Activated CD8-positive, alpha-beta memory T cell treated with anti-CD3 and anti-CD28 coated beads, Interleukin-2, amount 50 U/mL, for 48 hours (primary cell): Measurements from ENCODE around the gene TRMT2A.
A peak's percentile ranks its signal among the peaks of the same experiment; 100 is the strongest.
"Not testable (repeated sequence)": the region's sequence is repeated elsewhere in the genome, so short reads cannot be mapped to it uniquely, and the experiment has no call there.

Experiments used
- DNase-seq: peaks from one replicate; pipeline ENCODE4 v3.0.0-alpha.2; 2020

The TRMT2A gene, protein sequence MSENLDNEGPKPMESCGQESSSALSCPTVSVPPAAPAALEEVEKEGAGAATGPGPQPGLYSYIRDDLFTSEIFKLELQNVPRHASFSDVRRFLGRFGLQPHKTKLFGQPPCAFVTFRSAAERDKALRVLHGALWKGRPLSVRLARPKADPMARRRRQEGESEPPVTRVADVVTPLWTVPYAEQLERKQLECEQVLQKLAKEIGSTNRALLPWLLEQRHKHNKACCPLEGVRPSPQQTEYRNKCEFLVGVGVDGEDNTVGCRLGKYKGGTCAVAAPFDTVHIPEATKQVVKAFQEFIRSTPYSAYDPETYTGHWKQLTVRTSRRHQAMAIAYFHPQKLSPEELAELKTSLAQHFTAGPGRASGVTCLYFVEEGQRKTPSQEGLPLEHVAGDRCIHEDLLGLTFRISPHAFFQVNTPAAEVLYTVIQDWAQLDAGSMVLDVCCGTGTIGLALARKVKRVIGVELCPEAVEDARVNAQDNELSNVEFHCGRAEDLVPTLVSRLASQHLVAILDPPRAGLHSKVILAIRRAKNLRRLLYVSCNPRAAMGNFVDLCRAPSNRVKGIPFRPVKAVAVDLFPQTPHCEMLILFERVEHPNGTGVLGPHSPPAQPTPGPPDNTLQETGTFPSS

DNA sequence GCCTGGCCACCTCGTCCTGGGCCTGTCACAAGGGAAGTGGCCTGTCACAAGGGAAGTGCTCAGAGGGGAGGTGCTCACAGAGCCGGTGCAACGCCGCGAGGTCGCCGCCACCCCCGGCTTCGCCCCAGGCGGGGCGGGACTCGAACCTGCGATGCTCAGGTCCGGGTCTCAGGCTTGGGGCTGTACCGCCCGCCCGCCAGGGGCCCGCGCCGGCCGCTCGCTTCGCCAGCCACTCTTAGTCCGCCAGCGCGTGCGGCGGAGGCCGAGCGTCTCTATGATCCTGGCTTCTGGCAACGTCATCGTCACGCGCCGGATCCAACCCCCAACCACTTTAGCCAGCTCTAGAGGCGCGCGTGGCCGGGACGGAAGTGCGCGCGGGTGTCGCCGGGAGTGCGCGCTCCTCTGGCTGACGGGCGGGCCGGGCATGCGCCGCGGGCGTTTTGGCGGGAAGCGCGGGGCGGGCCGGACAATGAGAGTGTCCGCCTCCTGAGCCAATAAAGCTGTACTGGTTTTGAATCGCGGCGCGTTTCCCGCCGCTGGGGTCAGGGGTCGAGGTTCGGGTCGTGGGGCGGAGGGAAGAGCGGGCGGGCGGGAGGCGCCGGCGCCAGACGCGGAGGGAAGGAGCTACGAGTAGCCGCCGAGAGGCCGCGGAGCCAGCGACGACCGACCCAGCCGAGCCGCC, at the start of gene TRMT2A:
TSS of gene TRMT2A (minus strand) at position 276 of the 682 bp plus-strand sequence. CDS start 320 bp downstream, outside the sequence.
- peak; percentile 98 for DNase-seq

DNA sequence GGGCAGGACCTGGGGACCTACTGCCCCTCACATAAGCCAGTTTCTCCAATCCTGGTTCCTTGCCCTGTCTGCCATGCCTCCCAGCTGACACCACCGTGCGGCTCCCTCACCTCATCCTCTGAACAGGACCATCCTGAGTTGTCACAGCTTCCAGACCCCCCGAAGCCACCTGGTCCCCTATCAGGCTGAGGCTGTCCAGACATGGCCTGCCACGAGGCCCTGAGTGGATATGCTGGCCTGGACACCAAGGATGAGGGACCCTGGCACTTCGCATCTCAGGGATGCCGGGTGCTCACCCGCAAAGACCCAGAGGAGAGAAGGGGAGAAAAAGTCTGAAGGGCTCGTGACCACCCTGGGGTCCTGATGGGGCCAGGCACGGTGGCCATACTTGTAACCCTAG, 49.7 kb upstream of the TRMT2A start:
- no peak for DNase-seq

DNA sequence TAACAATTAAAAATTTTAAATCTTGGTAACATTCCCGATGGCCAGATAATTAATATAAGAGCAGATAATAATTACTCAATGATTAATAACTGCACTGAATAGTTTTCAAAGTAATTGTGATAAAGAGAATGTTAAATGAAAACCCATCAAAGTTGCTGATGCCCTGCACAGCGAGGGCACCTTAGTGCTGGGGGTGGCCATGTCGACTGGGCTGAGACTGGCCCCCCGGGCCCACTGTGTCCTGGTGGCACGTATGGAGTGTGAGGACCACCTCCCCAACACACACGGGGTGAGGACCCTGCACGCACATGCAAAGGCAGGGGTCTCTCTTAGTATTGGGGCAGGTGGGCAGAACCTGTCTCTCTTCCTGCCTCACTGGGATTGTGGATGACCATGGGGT, 48.9 kb upstream of the TRMT2A start:
- no peak for DNase-seq

DNA sequence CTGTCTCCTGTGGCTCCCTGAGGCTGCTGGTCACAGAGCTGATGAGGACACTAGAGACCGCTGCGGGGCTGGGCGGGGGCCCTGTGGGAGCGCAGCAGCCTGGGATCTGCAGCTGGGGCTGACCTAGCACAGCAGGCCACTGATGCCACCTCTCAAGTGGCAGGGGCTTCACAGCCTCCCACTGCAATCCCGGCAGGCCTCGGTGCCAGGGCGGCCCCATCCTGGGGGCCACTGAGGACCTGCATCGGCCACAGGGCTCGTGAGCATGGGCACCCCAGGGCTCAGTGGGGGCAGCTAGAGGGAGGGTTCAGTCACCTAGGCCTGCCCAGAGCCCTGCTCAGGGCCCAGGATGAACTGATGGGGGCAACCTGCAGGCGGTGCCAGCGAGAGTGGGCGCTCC, 48.4 kb upstream of the TRMT2A start:
- DNase-seq = no peak

DNA sequence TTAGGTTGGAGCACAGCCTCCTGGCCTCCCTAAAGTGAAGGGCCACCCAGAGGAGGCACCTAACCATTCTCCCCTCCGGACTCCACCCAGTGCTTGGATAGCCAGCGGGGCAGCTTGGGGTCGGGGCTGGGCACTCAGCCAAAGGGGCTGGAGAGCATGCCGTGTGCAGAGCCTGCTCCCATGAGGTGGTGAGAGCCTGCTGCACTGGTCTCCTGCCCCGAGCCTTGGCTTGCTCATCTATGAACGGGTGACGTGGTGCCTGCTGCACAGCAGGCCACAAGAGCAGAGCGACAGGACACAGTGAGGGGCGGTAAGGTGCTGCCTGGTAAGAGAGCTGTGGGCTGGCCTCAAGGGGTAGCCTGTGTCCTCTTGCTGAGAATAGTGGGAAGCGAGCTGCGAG, 47.8 kb upstream of the TRMT2A start:
- no peak for DNase-seq

DNA sequence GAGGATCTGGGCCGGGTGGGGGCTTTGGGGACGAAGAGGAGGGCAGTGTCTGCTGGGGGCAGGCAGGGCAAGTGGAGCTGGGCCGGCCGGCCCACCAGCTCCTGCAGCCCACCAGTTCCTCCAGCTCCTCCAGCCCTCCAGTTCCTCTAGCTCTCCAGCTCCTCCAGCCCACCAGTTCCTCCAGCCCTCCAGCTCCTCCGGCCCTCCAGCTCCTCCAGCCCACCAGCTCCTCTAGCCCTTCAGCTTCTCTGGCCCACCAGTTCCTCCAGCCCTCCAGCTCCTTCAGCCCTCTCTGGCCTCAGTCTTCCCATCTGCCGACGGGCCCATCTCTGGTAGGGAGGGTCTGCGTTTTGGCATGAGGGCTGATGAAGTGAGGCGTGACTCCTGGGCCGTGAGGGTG, 43.0 kb upstream of the TRMT2A start:
- no peak for DNase-seq

DNA sequence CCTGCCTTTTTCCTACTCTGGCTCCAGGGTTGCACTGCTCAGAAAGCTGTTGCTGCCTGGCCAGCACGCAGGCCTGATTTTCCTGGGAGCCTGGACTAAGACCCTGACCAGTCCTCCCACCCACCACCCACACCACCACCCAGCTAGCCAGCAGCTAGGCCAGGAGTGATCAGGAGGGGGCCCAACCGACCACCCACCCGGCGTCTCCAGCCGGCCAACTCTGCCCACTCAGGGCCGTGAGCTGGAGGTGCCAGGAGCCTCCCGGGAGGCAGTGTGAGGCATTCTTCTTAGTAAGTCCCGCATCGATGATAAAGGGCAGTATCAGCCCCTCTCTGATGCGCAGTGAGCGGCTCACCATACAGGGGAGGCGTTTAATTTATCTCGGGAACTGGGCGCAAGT, 42.5 kb upstream of the TRMT2A start:
- DNase-seq = not testable (repeated sequence)

DNA sequence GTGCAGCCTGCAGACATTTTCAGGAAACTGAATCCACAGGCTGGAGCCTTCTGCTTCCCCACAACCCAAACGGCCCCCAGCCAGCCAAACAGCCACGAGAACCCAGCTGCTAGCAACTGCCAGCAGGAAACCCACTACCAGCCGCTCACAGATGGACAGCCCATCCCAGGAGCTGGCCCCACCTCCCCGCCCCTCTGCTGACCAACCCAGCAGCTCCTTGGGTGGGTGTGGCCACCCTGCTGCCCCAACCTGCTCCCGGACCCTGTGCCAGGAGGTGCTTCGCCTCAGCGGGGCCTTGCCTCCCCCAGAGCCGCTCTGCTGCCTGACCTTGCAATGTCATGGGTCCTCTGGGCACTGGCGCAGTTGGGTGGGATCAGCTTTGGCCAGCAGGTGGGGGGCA, 42.0 kb upstream of the TRMT2A start:
- DNase-seq = no peak

DNA sequence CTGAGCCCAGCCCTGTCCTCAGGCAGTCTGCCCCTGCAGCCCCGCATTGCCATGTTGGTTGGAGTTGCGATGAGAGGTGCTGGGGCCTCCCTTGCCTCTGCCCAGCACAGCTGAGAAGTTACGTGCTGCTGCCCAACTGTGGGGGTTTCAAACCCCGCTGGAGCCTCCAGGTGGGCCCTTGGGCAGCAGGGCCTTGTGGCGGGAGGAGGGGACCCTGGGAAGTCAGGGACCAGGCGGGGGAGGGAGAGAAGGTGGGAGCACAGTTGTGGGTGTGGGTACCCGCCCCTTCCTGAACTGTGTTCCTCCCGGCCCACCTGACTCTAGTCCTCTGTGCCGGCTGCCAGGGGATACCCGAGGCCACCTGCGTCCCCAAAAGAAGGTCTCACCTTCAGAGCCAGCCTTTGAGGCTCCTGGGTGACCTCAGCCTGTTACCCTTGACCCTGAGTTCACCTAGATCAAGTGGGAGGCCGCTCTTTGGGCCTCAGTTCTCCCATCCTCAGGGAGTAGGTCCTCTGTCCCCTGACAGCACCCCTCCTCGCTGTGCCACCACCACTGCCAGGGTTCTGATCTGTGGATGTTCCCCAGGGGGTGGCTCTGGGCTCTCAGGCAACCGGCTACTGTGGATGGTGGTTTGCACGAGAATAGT, 41.5 kb upstream of the TRMT2A start:
- no peak for DNase-seq

DNA sequence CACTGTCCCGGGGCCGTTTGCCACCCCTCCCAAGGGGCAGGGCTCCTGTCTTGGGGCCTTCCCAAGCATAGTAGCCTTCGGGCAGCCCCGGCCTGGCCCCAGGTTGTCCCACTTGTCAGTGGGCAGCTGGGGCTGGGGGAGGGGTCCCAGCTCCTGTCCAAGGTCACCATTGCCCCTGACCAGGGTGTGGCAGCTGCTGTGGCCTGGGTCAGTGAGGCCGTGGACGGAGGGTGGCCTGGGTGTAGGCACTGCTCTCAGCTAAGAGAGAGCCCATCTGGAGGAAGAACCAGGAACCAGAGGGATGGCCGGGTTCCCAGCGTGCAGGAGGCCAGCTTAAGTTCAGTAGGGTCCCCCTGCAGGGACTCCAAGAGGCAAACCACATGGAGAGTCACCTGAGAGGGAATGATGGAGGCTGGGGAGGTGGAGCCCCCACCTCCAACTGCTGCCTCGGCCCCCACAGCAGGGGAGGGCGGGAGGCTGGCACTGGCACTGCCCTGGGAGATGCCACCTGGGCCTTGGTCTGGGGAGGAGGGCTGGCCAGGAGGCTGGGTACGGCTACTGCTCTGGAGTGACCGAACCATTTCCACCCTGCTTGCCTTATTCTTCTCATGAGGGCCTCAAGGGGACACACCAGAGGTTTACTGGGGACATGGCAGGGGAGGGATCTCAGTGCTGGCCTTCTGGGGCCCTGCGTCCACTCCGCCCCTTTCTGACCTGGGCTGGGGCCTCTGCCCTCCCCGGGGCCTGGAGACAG, 40.6 kb upstream of the TRMT2A start:
- DNase-seq = no peak

DNA sequence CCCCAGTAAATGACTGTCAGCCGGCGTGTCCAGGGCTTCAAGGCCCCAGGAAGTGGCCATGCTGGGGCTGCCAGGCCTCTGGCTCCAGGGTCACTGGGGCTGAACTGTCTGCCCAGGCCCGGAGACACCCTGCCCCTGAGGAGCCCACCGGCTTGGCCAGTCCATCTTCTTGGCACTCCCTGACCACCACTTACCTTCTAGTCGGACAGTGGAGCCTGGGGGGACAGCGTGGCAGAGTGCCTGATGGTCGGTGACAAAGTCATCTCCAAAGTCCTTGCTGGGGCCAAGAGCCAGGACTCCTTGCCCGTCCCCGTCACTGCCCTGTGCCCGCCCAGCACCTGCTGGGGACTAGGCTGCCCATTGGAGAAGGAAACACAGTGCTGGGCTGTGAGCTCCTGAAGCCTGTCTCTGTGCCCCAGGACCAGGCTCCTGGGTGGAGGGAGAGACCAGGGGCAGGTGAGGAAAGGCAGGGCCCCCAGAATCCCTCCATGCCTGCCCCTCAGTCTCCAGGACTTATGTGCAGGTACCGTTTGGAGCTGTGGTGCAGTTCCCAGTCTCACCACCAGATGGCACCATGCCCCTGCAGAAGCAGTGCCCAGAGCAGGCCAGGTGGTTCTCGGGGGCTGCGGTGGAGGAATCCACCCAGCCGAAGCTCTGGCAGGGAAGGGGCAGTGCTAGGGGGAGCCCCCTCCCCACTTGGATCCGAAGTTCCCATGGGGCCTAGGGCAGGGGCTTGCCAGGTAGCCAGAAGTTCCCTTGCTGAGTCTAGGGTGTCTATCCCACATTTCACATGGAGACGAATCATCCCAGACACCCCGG, 39.8 kb upstream of the TRMT2A start:
- peak; percentile 100 for DNase-seq

DNA sequence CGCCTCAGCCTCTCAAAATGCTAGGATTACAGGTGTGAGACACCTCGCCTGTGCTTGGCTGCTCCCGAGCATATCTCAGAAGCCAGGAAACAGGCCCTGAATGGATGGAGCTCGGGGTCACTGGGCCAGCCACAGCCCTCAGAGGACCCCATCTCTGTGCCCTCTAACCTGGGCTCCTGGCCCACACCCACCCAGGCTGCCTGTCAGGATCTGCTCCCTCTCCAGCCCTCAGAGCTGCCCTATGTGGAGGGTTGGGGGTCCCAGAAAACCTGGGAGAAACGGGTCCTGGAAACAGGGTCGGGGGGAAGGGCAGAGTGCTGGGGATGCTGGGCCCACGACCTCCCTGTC, 39.0 kb upstream of the TRMT2A start:
- DNase-seq = no peak

DNA sequence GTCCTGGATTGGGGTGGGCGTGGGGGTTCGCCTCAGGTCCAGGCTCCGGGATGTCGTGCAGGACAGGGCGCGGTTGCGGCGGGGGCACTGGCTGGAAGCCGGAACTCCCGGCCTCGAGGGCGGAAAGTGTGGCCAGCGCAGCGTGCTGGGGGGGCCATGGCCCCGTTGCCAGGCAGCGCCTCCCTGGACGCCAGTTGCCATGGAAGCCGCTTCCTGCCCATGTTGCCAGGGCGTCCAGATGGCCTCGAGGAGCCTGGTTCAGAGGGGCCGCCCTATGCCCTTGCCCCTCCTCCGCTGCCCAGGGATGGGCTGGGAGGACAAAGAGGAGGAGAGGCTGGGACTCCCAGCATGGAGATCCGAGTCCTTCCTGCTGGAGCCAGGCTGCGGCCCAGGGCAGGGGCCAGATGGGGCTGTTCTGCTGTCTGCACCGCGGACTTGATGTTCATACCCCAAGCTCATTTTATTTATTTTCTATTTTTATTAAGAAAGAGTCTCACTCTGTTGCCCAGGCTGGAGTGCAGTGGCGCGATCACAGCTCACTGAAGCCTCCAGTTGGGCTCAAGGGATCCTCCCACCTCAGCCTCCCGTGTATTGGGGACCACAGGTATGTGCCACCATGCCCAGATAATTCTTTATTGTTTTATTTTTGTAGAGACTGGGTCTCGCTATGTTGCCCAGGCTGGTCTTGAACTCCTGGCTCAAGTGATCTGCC, 38.5 kb upstream of the TRMT2A start:
- DNase-seq = no peak

DNA sequence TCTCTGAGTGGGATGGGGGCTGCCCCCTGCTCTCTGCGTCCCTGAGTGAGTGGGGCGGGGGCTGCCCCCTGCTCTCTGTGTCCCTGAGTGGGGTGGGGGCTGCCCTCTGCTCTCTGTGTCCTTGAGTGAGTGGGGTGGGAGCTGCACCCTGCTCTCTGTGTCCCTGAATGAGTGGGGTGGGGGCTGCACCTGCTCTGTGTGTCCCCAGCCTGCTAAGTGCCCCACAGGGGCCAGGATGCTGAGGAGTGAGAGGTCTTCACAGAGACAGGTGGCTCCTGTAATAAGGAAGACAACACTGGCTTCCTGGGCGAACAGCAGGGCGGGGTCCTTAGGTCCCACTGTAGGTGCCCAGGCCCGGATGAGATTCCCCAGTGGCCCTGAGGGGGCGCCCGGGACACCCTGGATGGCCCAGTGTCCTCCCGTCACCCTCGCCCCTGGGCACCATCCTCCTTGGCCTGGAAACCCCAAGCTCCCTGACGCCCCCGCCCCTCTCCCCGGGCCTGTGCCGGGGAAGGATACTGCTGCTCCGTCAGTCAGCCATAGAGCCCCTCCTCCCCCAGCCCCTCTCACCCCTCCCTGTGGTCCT, 37.7 kb upstream of the TRMT2A start:
- DNase-seq = no peak

DNA sequence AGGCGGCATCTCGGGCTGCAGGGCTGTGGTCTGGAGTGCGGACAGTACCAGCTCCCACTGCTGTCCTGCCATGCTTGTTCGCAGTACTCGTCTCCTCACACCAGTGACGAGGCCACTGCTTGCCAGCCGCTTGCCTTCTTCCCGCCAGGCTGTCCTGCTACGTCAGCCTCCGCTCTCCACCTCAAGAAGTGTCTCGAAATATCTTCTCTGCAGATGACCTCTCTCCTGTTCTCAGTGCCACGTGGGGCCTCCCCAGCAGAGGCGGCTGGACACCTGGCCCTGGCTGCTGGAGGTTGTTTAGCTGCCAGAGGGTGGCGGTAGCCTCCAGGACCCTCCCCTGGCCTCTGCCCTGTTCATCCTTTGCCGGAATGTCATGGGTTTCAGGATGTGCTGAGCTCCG, 36.9 kb upstream of the TRMT2A start:
- no peak for DNase-seq

DNA sequence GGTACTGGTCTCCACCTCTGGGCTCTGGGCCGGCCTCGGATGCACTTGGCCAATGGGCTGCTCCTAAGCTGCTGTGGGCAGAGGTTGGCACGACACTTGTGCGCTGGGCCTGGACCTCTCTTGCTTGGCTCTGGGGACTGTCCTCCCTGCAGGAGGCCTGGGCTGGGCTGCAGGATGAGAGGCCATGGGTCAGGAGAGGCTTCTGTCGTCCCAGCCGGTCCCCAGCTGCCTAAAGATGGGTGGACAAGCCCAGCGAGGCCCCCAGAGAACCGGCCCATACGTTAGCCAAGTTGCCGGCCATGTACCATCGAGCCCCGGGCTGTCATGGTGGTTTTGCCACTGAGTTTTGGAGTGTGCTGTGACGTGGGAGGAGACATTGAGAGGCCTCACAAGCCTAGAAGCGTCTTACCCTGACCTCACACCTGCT, 35.5 kb upstream of the TRMT2A start:
- DNase-seq = no peak

DNA sequence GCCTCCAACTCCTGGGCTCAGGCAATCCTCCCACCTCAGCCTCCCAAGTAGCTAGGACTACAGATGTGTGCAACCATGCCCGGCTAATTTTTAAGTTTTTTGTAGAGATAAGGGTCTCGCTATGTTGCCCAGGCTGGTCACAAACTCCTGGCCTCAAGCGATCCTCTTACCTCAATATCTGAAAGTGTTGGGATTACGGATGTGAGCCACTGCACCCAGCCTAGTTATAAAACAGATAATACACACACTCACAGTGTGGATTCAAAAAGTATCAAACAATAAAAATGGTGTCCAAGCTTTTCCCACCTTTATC, 34.2 kb upstream of the TRMT2A start:
- DNase-seq = no peak

DNA sequence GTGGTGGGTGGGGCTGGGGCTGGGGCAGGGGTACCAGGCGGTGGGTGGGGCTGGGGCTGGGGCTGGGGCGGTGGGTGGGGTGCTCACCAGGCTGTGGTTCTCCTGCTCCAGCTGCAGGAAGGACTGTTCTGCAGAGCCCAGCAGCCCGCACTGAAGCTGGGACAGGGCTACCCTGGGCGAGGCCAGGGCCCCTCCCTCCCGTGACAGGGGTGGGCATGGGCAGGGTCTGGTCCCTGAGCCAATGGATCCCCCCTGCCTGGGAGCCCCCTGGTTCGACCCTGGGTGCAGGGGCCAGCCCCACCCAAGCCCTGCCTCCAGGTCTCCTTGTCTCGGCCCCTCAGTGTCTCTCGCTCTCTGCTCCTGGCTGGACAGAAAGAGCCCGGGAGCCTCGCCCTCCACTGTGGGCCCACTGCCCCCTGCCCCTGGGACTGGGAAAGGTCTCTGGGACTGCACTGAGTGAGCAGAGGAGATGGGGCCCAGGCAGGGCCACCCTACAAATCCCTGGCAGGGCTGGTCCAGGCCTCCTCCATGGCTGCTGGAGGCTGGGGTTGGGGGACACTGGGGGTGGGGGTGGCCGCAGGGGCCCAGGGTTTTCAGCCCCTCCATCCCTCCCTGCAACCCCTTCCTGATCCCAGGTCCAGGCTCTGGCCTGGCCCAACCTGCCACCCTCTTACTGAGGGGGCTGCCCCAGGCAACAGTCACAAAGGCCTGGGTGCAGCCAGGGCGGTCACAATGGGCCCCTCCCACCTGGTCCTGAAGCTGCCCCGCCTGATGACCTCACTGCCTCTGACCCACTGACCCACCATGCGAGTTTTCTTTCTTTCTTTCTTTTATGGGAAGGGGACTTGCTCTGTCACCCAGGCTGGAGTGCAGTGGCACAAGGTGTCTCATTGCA, 33.6 kb upstream of the TRMT2A start, which contains the start of gene CCDC188:
TSS of gene CCDC188 (minus strand) at position 675 of the 895 bp plus-strand sequence. CDS start at position 606, 69 bp downstream.
- DNase-seq = no peak
